Activated CD8-positive, alpha-beta T cell treated with anti-CD3 and anti-CD28 coated beads, Interleukin-2, amount 10 ng/mL, durations not matched to agents 7 days and 5 days (primary cell): ENCODE results near the gene DNASE1L3. TPM values are rescaled to one million over a fixed set of nuclear protein-coding genes. Genes with fewer than 3 reads are reported as not detected.

Experiments used
- ATAC-seq: fragments of 150-1000 bp; cut with Tn5 transposase; one replicate; pipeline ENCODE4 v1.10.0; 2021; ENCODE audit warnings: moderate library complexity
- CTCF ChIA-PET: fragments of 350-600 bp; sonication (Branson Sonifier 250); formaldehyde crosslinking; loops from one replicate; lab custom pipeline; 2021; ENCODE audit warnings: antibody characterized with exemption; lab: Charles Lee
- POLR2A ChIA-PET: fragments of 350-600 bp; sonication (Branson Sonifier 250); formaldehyde crosslinking; loops from one replicate; lab custom pipeline; 2021; ENCODE audit warnings: antibody characterized with exemption; lab: Charles Lee
- DNase-seq: peaks from one replicate; pipeline ENCODE4 v3.0.0-alpha.2; 2020
- H3K27ac Mint-ChIP-seq: one replicate; pipeline ENCODE4 v1.8.0; 2021; ENCODE audit warnings: mild to moderate bottlenecking, mixed read lengths
- H3K27me3 Mint-ChIP-seq: one replicate; pipeline ENCODE4 v1.8.0; 2021; ENCODE audit warnings: low read depth, mixed read lengths
- H3K36me3 Mint-ChIP-seq: one replicate; pipeline ENCODE4 v1.8.0; 2021; ENCODE audit warnings: low read depth, mixed read lengths
- H3K4me1 Mint-ChIP-seq: one replicate; pipeline ENCODE4 v1.8.0; 2021; ENCODE audit warnings: low read depth, mixed read lengths
- H3K4me3 Mint-ChIP-seq: one replicate; pipeline ENCODE4 v1.8.0; 2021; ENCODE audit warnings: mild to moderate bottlenecking, mixed read lengths
- H3K9me3 Mint-ChIP-seq: one replicate; pipeline ENCODE4 v1.8.0; 2022; ENCODE audit warnings: mixed read lengths; ENCODE audit not compliant: insufficient read depth
- total RNA-seq, 2 experiments: library from RNA; stranded (reverse); gene quantifications; one replicate each; pipeline ENCODE4 v1.2.3, GENCODE V29; 2021

Gene DNASE1L3
- total RNA-seq, 2 experiments from 2014 or later: not detected

DNA sequence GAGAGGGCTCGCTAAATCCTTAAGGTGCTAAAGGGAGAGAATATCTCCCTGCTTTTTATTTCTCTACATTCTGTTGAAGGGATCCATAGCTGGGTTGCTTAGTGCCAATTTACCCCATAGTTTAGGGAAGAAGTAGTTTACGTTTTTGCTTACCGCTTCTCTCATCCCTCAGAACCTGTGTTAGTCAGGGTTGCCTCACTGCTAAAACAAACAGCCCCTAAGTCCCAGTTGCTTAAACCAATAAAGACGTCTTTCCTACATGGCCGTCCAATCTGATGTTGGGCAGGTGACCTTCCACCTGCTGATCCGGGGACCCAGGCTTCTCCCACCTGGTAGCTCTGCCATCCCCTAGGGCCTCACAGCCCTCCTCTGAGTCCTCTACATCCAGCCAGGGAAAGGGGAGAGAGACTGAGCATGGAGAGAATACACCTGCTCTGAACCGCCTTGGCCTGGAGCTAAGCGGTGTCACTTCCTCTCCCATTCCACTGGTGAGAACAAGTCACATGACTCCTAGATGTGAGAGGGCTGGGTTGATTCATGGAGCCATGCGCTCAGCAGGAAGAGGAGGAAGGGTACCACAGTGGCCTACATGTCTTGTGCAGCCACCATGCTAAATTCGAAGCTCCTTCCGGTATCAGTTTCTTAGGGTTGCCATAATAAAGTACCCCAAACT, 26.3 kb downstream of the DNASE1L3 start:
- Mint-ChIP-seq H3K27ac (no peak overlapping the region), H3K9me3 (no peaks in the 10 kb centered on the region), H3K27me3 (peaks cover 2% of the 10 kb centered on the region), H3K36me3 (no peaks in the 10 kb centered on the region), H3K4me1 (peaks cover 2% of the 10 kb centered on the region), H3K4me3 (no peak overlapping the region)
- ChIA-PET CTCF (interaction anchor here (1.0 to 11.3 kb wide), 4 partner anchors 18 to 176 kb away, joined by 3 to 170 read pairs (median 10); partner anchors contain the start of genes FLNB, HTD2 and RPP14), POLR2A (interaction anchor here (0.6 kb wide), 1 partner anchor 150 kb away, joined by 3 read pairs; no protein-coding TSS in a partner anchor)
- ATAC-seq: no peak
- no peak for DNase-seq

DNA sequence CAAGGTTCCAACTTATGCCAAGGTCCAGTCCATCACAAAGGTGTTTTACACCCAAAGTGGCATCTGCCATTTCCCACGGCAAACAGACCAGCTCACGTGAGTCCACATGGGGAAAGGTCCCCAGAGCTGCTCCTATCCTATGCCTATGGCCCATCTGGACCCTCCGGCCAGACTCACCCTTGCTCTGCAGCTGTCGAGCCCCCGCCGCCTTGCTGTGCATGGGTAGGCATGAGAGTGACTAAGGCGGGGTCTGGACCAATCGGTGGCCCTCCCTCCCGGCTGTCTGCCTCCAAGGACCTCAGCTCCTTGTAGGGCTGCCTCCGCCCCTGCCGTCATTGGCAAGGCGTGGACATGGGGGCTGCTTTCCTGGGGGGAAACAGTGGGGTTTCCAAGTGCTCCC, 26.9 kb downstream of the DNASE1L3 start:
- POLR2A ChIA-PET: interaction anchor here (0.6 kb wide), 1 partner anchor 150 kb away, joined by 3 read pairs; no protein-coding TSS in a partner anchor
- Mint-ChIP-seq H3K9me3 (no peaks in the 10 kb centered on the region), H3K27me3 (peaks cover 2% of the 10 kb centered on the region), H3K4me1 (peaks cover 3% of the 10 kb centered on the region), H3K27ac (no peak overlapping the region), H3K36me3 (no peaks in the 10 kb centered on the region), H3K4me3 (no peak overlapping the region)
- DNase-seq (no peak), ATAC-seq (no peak)
- CTCF ChIA-PET: interaction anchor here (1.0 to 11.3 kb wide), 4 partner anchors 17 to 175 kb away, joined by 4 to 170 read pairs (median 10); partner anchors contain the start of genes FLNB, HTD2 and RPP14

DNA sequence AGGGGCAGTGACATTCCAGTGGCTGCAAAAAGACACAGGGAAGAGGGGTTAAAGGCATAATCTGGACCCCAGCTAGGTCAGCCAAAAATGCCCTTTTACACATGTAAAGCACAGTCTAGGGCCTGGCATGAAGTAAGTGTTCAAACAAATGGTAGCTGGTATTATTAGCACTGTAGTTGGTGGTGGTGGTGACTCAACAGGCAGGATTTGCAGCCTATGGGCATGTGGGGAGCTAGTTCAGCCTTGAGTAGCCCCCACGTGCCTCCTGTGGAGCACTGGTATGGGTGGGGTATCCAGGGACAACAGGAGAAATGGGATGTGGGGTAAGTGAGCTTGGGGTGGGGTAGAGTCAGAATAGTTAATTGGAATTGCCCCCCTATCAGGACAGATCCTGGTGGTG, 27.6 kb downstream of the DNASE1L3 start:
- H3K27me3 Mint-ChIP-seq: peaks cover 2% of the 10 kb centered on the region
- H3K36me3 Mint-ChIP-seq: no peaks in the 10 kb centered on the region
- H3K4me1 Mint-ChIP-seq: peaks cover 10% of the 10 kb centered on the region
- no peak overlapping the region for H3K27ac Mint-ChIP-seq
- no peaks in the 10 kb centered on the region for H3K9me3 Mint-ChIP-seq
- no peak overlapping the region for H3K4me3 Mint-ChIP-seq
- ATAC-seq: no peak
- ChIA-PET CTCF (interaction anchor here (1.0 to 11.3 kb wide), 3 partner anchors 17 to 175 kb away, joined by 5 to 170 read pairs (median 15); partner anchors contain the start of gene FLNB), POLR2A (no interaction called here)
- no peak for DNase-seq

DNA sequence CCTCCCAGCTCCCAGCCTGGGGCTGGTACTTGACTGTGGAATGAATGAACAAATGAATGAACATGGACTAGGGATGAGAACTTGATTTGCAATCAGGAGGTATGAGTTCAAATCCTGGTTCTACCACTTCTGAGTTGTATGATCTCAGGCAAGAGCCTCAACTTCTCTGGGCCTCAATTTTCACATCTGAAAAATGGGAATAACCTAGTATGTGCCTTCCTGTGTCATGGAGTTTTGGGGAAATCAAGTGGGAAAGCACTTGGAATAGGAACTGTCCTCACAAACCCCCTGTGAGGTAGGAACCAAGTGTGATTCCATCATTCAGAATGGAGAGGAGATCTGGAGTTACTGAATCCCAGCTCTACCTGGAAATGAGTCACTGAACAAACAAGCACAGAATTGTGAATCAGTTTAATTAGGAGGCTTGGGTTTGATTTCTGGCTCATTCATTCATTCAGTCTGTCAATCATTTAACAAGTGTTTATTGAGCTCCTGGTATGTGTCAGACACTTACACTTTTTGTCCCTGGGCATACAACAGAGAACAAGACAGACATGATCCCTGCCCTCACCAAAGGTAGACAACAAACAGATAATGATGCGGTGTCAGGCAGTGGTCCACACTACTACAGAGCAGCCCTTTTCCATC, 29.7 kb downstream of the DNASE1L3 start:
- peaks cover 20% of the 10 kb centered on the region for H3K4me1 Mint-ChIP-seq
- peaks cover 2% of the 10 kb centered on the region for H3K27me3 Mint-ChIP-seq
- ChIA-PET CTCF (interaction anchor here (1.0 to 11.3 kb wide), 2 partner anchors 36 to 125 kb away, joined by 3 to 170 read pairs; partner anchors contain the start of genes HTD2 and RPP14), POLR2A (interaction anchor here (0.9 kb wide), 1 partner anchor 125 kb away, joined by 3 read pairs; the partner anchor contains the start of genes HTD2 and RPP14)
- H3K27ac Mint-ChIP-seq: no peak overlapping the region
- DNase-seq (no peak), ATAC-seq (no peak)
- no peak overlapping the region for H3K4me3 Mint-ChIP-seq
- H3K9me3 Mint-ChIP-seq: no peaks in the 10 kb centered on the region
- H3K36me3 Mint-ChIP-seq: no peaks in the 10 kb centered on the region

DNA sequence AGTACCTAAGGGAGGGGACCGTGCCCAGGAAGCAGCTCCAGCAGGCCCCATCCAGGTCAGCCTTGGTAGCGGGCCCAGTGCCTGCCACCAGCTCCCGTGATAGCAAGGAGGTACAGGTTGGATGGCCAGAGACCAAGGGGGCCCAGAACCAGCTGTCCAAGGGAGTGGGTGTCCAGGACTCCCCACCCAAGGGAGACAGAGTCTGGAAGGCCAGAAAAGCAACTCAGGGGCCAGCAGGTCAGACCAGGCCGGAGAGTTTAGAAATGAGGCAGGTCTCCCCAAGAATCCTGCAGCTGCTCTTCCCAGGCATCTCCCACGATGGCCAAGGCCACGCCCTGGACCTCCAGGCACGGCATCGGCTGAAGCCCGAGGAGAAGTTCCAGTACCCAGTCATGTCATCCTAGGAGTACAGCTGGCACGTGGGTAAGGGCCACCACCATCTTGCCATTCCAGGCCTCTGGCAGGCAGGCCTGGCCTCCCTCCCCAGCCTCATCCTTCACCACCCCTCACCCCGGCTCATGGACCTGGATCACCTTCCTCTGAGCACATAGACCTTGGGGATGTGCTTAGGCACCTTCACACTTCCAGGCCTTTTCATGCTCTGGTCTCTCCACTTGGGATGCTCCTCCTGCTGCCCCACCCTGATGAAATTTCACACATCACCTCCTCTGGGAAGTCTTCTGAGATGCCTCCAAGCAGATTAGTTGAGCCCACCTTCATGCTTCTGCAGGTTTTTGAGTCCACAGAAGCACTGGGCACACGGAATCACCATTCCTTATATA, 30.5 kb downstream of the DNASE1L3 start:
- DNase-seq (no peak), ATAC-seq (no peak)
- ChIA-PET POLR2A (no interaction called here), CTCF (interaction anchor here (0.9 to 11.3 kb wide), 6 partner anchors 8 to 172 kb away, joined by 3 to 170 read pairs (median 35); partner anchors contain the start of gene FLNB)
- Mint-ChIP-seq H3K36me3 (no peaks in the 10 kb centered on the region), H3K27ac (no peak overlapping the region), H3K27me3 (peaks cover 2% of the 10 kb centered on the region), H3K4me3 (no peak overlapping the region), H3K4me1 (peaks cover 20% of the 10 kb centered on the region), H3K9me3 (no peaks in the 10 kb centered on the region)

DNA sequence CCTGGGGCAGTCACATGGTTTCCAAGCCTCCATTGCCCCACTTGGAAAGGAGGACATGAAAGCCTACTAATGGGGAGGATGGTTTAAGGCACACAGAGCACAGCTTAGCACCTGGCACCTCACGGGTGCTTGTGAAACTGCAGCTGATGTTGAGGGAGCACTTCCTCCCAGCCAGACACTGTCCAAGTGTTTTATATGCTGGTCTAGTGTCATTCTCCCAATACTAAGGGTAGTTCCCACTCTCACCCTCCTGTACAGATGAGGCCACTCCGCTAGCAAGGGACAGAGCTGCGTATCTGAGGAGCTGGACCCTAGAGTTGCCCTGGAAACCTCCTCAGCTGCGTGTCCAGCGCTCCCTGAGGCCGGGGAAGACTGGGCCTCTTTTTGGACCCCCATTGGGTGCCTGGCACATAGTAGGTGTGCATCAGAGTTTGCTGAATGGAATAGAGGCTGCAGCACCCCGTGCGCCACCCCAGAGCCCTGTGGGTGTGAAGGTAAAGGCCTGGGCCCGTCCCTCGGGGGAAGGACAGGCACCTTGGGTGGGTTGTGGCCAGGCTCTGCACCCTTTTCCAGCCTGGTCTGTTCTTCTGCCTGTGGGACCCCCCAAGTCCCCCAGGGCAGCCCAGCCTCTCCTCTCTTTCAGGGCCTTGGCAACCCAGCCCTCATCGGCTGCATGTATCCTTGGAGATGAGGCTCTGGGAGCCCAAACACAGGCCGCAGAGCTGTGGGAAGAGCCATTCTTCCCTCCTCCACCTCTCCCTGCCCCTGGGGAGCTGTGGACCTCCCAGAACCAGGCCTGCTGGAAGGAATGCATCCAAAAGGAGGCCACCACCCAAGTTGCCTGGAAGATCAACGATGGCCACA, 31.3 kb downstream of the DNASE1L3 start:
- POLR2A ChIA-PET: no interaction called here
- ATAC-seq: no peak

DNA sequence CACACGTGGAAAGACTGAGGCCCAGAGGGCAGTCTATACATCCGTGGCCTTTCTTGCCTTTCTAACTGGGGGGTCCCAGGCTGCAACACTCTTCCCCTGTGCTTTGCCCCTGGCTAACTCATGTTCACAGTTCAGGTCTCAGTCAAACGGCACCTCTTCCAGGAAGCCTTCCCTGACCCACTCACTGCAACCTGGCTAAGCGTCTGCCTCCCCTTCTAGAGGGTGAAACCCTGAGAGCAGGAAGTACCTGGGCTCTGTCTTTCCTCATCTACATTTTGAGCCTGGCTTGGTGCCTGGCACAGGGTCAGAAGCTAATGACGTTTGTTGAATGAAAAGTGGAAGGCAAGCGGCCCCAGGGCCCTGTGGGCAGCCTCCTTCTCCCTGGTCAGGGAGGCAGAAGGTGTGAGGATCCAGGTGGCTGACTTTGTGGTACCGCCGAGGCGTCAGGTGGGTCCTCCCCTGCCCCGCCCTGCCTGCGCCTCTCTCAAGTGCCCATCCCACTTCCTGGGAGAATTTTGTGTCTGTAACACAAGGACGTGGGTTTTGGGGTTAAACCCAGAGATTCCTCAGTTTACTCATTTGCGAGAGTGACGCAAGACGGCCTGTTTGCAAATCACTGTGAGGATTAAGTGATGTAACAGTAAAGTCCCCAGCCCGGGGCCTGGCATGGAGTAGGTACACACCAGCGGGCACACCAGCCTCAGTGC, 32.1 kb downstream of the DNASE1L3 start:
- Mint-ChIP-seq H3K9me3 (no peaks in the 10 kb centered on the region), H3K36me3 (no peaks in the 10 kb centered on the region), H3K4me3 (peak overlapping the region; percentile 60), H3K27ac (no peak overlapping the region), H3K4me1 (peaks cover 20% of the 10 kb centered on the region), H3K27me3 (peaks cover 2% of the 10 kb centered on the region)
- ChIA-PET POLR2A (interaction anchor here (1.2 kb wide), 1 partner anchor 128 kb away, joined by 4 read pairs; the partner anchor contains the start of genes HTD2 and RPP14), CTCF (interaction anchor here (0.6 to 4.0 kb wide), 19 partner anchors 8 to 1290 kb away, joined by 3 to 44 read pairs (median 6); partner anchors contain the start of genes FLNB, HTD2 and RPP14)
- no peak for DNase-seq
- no peak for ATAC-seq

More for the DNA sequence above, 31.3 kb downstream of the DNASE1L3 start:
- Mint-ChIP-seq H3K27ac (no peak overlapping the region), H3K4me1 (peaks cover 20% of the 10 kb centered on the region), H3K36me3 (no peaks in the 10 kb centered on the region), H3K27me3 (peaks cover 2% of the 10 kb centered on the region), H3K9me3 (no peaks in the 10 kb centered on the region), H3K4me3 (no peak overlapping the region)
- DNase-seq: no peak
- CTCF ChIA-PET: interaction anchor here (0.9 to 4.0 kb wide), 8 partner anchors 9 to 171 kb away, joined by 3 to 44 read pairs (median 16); partner anchors contain the start of genes FLNB, HTD2 and RPP14

DNA sequence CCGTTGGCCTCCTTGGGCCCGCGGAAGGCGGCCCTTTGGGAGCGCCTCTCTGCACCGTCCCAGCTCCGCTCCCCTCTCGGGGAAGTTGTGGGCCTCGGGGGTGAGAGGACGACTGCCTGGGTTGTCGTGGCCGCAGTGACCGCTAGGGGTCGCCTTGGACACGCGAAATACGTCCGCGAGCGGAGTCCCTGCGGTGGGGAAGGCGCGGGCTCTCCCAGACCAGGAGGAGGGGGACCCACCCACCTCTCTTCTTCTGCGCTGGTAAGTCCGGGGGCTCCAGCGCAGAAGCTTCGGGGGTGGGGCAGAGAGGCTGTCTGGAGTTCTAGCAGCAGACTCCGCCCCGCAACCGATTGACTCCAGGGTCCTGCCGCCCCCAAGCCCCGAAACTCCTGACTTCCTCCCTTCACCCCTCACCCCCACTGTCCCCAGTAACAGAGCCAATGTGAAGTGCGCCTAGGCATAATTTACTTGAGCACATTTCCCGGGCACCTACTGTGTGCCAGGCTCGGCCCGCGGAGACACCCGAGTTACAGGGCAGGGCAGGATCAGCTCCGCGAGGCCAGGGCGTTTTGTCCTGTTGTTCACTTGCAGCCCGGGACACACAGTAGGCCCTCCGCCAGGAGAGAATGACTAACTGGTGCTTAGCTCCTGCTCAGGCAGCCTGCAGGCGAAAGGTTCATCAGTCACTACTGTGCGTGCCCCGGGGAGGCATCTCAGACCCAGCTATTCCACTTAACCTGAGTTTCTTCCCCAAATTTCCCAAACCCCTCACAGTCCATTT, 32.8 kb downstream of the DNASE1L3 start:
- ATAC-seq (peak; percentile 98), DNase-seq (peak; percentile 91)
- ChIA-PET CTCF (interaction anchor here (0.5 to 4.0 kb wide), 36 partner anchors 8 to 1289 kb away, joined by 3 to 44 read pairs (median 4); partner anchors contain the start of genes FLNB, HTD2 and RPP14), POLR2A (interaction anchor here (1.2 kb wide), 1 partner anchor 128 kb away, joined by 4 read pairs; the partner anchor contains the start of genes HTD2 and RPP14)
- Mint-ChIP-seq H3K4me1 (peaks cover 20% of the 10 kb centered on the region), H3K36me3 (no peaks in the 10 kb centered on the region), H3K27me3 (peaks cover 2% of the 10 kb centered on the region), H3K27ac (no peak overlapping the region), H3K4me3 (peak overlapping the region; percentile 60), H3K9me3 (no peaks in the 10 kb centered on the region)

DNA sequence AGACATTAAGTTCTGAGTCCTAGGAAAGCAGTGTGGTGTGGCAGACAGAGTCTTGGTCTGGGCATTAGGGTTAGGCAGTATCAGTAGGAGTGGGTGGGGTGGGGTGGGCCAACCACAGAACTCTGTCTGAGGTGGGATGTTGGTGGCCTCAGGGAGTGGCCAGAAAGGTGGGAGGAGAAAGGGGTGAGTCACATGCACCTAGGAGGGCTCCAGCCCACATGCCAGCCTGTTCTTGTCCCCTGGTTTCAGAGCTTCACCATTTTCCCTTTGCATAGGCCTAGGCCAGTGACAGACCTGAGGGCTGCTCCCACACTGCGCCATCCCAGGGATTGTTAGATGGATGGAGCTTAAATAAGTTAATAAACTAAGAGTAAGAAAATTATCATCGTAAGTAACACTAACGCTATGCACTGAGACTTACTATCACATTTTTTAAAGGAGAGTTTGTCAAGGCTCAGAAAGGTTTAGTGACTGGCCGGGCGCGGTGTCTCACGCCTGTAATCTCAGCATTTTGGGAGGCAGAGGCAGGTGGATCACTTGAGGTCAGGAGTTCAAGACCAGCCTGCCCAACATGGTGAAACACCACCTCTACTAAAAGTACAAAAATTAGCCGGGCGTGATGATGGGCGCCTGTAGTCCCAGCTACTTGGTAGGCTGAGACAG, 33.8 kb downstream of the DNASE1L3 start:
- Mint-ChIP-seq H3K9me3 (no peaks in the 10 kb centered on the region), H3K27ac (no peak overlapping the region), H3K4me1 (peaks cover 20% of the 10 kb centered on the region), H3K36me3 (no peaks in the 10 kb centered on the region), H3K4me3 (peak overlapping the region; percentile 5), H3K27me3 (peaks cover 2% of the 10 kb centered on the region)
- no peak for DNase-seq
- ChIA-PET POLR2A (interaction anchor here (1.2 kb wide), 1 partner anchor 129 kb away, joined by 4 read pairs; the partner anchor contains the start of genes HTD2 and RPP14), CTCF (interaction anchor here (0.5 to 4.0 kb wide), 34 partner anchors 9 to 1051 kb away, joined by 3 to 44 read pairs (median 4); partner anchors contain the start of genes FLNB, HTD2 and RPP14)
- no peak for ATAC-seq
